GM18499 (cell line): Measurements from ENCODE around the gene EIF4G1.
"Not testable (repeated sequence)": the region's sequence is repeated elsewhere in the genome, so short reads cannot be mapped to it uniquely, and the experiment has no call there.

Experiments used
- ATAC-seq: cut with Tn5 transposase; IDR thresholded peaks from one replicate; pipeline ENCODE4 v1.9.1; 2021; ENCODE audit warnings: moderate number of reproducible peaks; ENCODE audit not compliant: insufficient read depth, unreplicated experiment

Gene EIF4G1

DNA sequence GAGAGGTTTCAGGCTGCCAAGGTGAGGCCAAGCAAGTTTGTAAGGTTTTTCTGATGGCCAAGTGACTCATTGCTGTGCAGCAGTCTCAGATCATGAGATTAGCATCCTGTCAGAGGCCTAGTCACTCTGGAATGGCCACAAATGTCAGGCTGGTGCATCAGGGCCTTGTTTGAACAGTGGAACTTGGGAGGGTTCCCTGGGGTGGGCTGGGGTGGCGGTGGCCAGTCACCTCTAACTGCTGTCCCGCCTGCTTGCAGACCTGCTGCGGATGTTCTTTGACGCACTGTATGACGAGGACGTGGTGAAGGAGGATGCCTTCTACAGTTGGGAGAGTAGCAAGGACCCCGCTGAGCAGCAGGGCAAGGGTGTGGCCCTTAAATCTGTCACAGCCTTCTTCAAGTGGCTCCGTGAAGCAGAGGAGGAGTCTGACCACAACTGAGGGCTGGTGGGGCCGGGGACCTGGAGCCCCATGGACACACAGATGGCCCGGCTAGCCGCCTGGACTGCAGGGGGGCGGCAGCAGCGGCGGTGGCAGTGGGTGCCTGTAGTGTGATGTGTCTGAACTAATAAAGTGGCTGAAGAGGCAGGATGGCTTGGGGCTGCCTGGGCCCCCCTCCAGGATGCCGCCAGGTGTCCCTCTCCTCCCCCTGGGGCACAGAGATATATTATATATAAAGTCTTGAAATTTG lies 20.2 kb downstream of the EIF4G1 start:
- ATAC-seq, result no peak

GRCh38 chr3:184335291-184335660 lies 20.9 kb downstream of the EIF4G1 start:
- no peak for ATAC-seq

GRCh38 chr3:184335661-184336546 lies 21.5 kb downstream of the EIF4G1 start:
- no peak for ATAC-seq

DNA sequence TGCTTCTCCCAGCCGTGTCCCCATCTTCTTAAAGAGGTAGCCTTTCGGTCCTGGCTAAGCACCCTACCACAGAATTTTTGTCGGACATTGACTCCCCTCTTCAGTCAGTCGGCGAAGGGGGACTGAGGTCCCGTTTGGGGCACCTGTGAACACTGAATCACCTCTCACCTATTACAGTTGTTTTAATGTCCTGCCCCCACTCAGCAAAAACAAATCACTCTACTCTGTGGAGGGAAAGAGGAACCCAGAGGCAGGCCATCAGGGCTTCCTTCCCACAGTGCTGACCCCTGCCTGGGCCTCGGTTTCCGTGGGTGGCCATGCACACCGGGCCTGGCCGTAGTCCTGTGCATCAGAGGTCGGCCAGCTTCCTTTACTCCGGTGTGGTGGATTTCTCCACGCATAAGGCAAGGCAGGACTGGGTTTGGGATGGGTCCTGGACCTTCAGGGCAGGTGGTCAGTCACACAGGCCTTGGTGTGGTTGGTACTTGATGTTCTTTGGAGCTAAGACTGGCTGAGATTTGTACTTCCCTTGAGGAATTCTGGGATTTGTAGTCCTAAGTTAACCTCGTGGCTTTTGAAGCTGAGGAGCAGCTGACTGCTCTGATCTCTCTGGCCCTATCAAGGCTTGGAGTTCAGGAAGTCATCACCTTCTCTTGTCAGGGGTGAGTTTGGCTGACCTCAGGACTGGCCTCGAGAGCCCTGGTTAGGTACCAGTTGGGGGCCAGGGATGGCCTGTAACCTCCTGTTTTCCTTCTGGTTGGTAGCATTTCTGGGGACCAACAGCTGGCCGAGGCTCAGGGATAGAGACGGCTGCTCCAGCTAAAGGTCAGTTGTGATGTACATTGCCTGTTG lies 22.4 kb downstream of the EIF4G1 start:
- no peak for ATAC-seq

DNA sequence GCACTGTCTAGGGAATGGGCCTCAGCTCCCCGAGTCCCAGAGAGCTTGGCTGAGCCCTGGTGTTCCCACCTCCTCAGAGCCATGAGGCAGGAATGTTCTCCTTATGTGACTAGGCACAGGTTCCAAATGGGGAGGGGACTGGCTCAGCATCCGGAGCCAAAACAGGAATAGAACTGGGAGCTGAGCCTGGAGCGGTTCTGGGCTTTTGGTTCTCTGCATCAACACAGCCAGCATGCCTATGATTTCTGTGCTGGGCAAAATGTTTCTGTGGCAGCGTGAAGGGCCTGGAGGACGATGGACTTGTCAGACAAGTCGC lies 23.0 kb downstream of the EIF4G1 start, which contains the start of gene FAM131A:
Gene FAM131A (plus strand): TSS at position 202 of the 316 bp plus-strand sequence. CDS start 31 bp downstream, at position 233.
- ATAC-seq, result no peak

- ATAC-seq, result no peak
Measured at GRCh38 chr3:184337981-184338380, 23.6 kb downstream of the EIF4G1 start.

DNA sequence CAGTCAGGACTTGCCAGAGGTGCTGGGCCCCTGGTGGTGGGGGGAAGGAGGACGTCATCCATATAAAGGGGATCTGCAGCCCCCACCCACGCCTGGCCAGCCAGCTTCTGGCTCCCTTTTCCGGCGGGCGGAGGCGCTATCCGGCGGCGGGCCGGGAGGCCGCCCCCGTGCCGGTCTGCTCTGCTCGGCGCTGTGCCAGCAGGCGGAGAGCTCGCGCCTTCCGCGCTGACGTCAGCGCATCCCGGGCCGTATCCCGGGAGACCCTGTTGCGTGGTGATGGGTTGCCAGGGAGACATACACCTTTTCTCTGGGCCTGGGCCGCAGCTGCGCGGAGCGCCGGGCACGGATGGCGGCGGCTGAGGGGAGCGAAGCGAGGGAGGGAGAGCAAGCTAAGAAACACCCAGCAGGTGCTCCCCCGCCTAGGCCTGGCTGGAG lies 24.1 kb downstream of the EIF4G1 start:
- no peak for ATAC-seq

DNA sequence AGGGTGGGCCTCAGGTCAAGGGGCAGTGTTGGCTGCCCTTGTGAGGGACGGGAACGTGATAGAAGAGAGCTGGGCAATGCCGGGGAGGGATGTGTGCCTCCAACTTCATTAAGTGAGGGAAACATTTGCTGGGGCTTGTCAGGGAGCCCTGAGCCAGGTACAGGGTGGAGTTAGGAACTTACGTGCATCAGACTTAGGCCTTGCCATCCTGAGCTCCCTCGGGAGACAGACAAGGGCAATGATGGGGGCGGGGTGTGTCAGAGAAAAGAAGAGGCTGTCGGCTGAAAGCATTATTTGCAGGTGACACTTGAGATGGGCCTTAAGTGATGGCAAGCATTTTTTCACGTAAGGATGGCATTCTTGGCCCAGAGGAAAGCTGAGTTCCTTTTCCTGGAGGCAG lies 24.6 kb downstream of the EIF4G1 start:
- ATAC-seq, result no peak

DNA sequence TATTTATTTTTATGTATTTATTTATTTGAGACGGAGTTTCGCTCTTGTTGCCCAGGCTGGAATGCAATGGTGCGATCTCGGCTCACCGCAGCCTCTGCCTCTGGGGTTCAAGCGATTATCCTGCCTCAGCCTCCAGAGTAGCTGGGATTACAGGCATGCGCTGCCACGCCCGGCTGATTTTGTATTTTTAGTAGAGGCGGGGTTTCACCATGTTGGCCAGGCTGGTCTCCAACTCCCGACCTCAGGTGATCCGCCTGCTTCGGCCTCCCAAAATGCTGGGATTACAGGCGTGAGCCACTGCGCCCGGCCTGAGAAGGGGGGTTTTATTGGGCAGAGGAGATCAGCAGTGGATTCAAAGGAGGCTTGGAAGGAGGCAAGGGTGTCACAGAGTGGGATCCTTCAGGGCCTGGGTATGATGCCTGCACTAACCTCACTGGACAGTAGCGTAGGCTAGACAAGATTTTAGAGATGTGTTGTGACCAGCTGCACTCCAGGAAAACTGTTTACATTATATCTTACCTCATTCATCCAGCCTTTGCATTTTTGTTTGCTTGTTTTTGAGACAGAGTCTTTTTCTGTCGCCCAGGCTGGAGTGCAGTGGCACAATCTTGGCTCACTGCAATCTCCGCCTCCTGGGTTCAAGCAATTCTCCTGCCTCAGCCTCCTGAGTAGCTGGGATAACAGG lies 25.2 kb downstream of the EIF4G1 start:
- ATAC-seq, result not testable (repeated sequence)

DNA sequence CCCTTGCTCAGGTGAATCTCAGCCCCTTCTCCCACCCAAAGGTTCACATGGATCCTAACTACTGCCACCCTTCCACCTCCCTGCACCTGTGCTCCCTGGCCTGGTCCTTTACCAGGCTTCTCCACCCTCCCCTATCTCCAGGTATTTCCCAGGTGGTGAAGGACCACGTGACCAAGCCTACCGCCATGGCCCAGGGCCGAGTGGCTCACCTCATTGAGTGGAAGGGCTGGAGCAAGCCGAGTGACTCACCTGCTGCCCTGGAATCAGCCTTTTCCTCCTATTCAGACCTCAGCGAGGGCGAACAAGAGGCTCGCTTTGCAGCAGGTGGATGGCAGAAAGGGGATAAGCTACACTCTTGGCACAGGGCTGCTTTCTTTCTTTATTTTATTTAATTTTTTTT lies 27.5 kb downstream of the EIF4G1 start:
- ATAC-seq, result no peak

DNA sequence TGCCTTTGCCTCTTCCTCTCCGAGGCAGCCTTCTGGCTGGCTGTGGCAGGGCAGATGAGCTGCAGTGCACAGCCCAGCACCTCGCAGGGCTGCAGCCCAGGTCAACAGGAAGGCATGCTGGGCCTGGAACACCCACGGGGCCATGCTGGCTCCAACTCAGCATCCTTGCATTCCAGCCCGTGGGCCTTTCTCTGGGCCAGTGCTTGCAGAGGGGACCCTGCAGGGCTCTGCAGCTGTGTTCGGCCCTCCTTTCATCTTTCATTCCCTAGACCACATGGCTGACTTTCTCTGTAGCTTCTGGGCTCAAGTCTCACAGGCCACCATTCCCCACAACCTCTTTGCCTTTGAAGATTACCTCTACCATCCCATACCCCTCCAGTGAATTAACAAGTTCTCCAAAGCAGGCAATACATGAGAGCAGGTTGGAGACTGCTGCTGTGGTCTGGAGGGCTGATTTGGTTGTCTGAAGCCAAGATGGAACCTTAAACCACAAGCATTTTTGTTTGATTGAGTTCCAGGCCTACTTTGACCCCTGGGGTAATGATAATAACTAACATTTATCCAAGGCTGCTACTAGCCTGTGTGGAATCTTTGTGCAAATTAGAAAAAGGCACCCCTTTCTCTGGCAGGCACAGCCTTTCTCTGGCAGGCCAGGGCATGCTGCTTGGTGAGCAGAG lies 28.9 kb downstream of the EIF4G1 start:
- ATAC-seq, result no peak

DNA sequence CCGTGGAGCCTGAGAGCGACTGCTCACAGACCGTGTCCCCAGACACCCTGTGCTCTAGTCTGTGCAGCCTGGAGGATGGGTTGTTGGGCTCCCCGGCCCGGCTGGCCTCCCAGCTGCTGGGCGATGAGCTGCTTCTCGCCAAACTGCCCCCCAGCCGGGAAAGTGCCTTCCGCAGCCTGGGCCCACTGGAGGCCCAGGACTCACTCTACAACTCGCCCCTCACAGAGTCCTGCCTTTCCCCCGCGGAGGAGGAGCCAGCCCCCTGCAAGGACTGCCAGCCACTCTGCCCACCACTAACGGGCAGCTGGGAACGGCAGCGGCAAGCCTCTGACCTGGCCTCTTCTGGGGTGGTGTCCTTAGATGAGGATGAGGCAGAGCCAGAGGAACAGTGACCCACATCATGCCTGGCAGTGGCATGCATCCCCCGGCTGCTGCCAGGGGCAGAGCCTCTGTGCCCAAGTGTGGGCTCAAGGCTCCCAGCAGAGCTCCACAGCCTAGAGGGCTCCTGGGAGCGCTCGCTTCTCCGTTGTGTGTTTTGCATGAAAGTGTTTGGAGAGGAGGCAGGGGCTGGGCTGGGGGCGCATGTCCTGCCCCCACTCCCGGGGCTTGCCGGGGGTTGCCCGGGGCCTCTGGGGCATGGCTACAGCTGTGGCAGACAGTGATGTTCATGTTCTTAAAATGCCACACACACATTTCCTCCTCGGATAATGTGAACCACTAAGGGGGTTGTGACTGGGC lies 30.3 kb downstream of the EIF4G1 start:
- ATAC-seq, result no peak

DNA sequence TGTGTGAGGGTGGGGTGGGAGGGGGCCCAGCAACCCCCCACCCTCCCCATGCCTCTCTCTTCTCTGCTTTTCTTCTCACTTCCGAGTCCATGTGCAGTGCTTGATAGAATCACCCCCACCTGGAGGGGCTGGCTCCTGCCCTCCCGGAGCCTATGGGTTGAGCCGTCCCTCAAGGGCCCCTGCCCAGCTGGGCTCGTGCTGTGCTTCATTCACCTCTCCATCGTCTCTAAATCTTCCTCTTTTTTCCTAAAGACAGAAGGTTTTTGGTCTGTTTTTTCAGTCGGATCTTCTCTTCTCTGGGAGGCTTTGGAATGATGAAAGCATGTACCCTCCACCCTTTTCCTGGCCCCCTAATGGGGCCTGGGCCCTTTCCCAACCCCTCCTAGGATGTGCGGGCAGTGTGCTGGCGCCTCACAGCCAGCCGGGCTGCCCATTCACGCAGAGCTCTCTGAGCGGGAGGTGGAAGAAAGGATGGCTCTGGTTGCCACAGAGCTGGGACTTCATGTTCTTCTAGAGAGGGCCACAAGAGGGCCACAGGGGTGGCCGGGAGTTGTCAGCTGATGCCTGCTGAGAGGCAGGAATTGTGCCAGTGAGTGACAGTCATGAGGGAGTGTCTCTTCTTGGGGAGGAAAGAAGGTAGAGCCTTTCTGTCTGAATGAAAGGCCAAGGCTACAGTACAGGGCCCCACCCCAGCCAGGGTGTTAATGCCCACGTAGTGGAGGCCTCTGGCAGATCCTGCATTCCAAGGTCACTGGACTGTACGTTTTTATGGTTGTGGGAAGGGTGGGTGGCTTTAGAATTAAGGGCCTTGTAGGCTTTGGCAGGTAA lies 31.1 kb downstream of the EIF4G1 start:
- no peak for ATAC-seq

DNA sequence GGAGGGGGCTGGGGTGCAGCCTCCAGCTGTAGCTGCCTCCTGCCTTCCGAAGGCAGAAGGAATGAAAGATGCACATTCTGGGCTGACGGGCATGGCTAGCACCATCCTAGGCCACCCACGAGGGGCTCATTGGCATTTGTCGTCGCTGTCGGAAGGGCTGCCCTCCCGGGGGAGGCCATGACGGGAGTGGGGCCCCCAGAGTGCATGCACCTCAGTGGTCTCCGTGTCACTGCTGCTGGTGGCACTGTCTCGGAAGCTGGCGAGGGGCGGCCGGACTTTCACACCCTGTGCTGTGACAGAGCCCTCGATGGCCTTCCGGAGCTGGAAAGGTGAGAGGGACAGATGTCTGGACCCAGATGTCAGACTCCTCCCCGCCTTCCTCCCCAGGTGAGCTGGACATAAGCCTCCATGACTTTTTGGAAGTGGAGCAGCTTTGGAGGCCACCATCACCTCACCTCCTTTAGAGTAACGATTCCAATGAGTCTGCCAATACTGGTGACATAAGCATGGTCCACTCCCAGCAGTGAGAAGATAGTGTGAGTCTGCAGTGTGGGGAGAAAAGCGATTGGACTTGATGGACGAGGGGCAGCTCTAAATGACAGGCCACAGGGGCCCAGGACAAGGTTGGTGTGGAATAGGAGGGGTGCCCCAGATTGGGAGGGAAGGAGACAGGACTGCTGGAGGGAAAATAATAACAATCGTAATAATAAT lies 32.2 kb downstream of the EIF4G1 start:
- ATAC-seq, result no peak

GRCh38 chr3:184347321-184348056 lies 33.1 kb downstream of the EIF4G1 start:
- no peak for ATAC-seq

DNA sequence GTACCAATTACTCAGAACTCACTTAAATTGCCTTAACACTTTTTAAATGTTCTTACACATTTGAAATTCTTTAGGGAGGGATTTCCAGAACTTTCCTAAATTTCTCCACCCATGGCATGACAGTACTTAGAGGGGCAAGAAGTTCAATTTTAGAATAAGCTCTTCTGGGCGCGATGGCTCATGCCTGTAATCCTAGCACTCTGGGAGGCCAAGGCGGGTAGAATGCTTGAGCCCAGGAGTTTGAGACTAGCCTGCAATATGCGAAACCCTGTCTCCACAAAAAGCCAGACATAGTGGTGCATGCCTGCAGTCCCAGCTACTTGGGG lies 33.6 kb downstream of the EIF4G1 start:
- no peak for ATAC-seq
